Measurements from ENCODE around the gene PSMG1. TPM values are rescaled to one million over a fixed set of nuclear protein-coding genes. Genes with fewer than 3 reads are reported as not detected.
"Not testable (repeated sequence)": the region's sequence is repeated elsewhere in the genome, so short reads cannot be mapped to it uniquely, and the experiment has no call there.

PSMG1 gene
- total RNA-seq, result 22.6 TPM

GRCh38 chr21:39183272-39184049, at the start of gene PSMG1:
PSMG1 (minus strand) TSS chr21:39183451; CDS start chr21:39183385, 66 bp downstream.
- peak; percentile 95 for DNase-seq (ENCODE audit: low spot score)

- DNase-seq (ENCODE audit: low spot score), result no peak
Measured at GRCh38 chr21:39232861-39233291, 49.6 kb upstream of the PSMG1 start.

GRCh38 chr21:39224930-39225329, 41.7 kb upstream of the PSMG1 start:
- no peak for DNase-seq (ENCODE audit: low spot score)

- no peak for DNase-seq (ENCODE audit: low spot score)
Measured at GRCh38 chr21:39221997-39222486, 38.8 kb upstream of the PSMG1 start.

GRCh38 chr21:39221282-39221996, 38.2 kb upstream of the PSMG1 start:
- no peak for DNase-seq (ENCODE audit: low spot score)

GRCh38 chr21:39220875-39221274, 37.6 kb upstream of the PSMG1 start:
- not testable (repeated sequence) for DNase-seq (ENCODE audit: low spot score)

GRCh38 chr21:39220150-39220549, 36.9 kb upstream of the PSMG1 start:
- no peak for DNase-seq (ENCODE audit: low spot score)

GRCh38 chr21:39218082-39218409, 34.8 kb upstream of the PSMG1 start:
- DNase-seq (ENCODE audit: low spot score), result no peak

- DNase-seq (ENCODE audit: low spot score), result no peak
Measured at GRCh38 chr21:39217356-39218081, 34.3 kb upstream of the PSMG1 start.

GRCh38 chr21:39216290-39216689, 33.0 kb upstream of the PSMG1 start:
- no peak for DNase-seq (ENCODE audit: low spot score)

- DNase-seq (ENCODE audit: low spot score), result no peak
Measured at GRCh38 chr21:39215078-39215477, 31.8 kb upstream of the PSMG1 start.

- DNase-seq (ENCODE audit: low spot score), result no peak
Measured at GRCh38 chr21:39209334-39209688, 26.1 kb upstream of the PSMG1 start.

- DNase-seq (ENCODE audit: low spot score), result no peak
Measured at GRCh38 chr21:39208624-39209333, 25.5 kb upstream of the PSMG1 start.

- DNase-seq (ENCODE audit: low spot score), result no peak
Measured at GRCh38 chr21:39204134-39204533, 20.9 kb upstream of the PSMG1 start.

GRCh38 chr21:39198800-39199199, 15.5 kb upstream of the PSMG1 start:
- DNase-seq (ENCODE audit: low spot score), result no peak

- no peak for DNase-seq (ENCODE audit: low spot score)
Measured at GRCh38 chr21:39197448-39198233, 14.4 kb upstream of the PSMG1 start.

- no peak for DNase-seq (ENCODE audit: low spot score)
Measured at GRCh38 chr21:39196838-39197237, 13.6 kb upstream of the PSMG1 start.

- DNase-seq (ENCODE audit: low spot score), result no peak
Measured at GRCh38 chr21:39196310-39196709, 13.1 kb upstream of the PSMG1 start.

GRCh38 chr21:39193380-39193779, 10.1 kb upstream of the PSMG1 start:
- DNase-seq (ENCODE audit: low spot score), result no peak

- DNase-seq (ENCODE audit: low spot score), result no peak
Measured at GRCh38 chr21:39189857-39190604, 6.8 kb upstream of the PSMG1 start.

Data from mucosa of gallbladder (tissue), 1 donor.